Dermis blood vessel endothelial cell (primary cell): ENCODE results near the gene GART. TPM values are rescaled to one million over a fixed set of nuclear protein-coding genes. Genes with fewer than 3 reads are reported as not detected.

Experiments used
- DNase-seq: peaks from one replicate; pipeline ENCODE4 v3.0.0; 2010
- total RNA-seq: library from RNA; depleted of rRNA; stranded (reverse); fragments of >200 nt; gene quantifications from 2 replicates; pipeline ENCODE4 v1.2.3, GENCODE V29; 2014

GART gene
- total RNA-seq, 1 donor from 2014 or later = 89.0 TPM

DNA sequence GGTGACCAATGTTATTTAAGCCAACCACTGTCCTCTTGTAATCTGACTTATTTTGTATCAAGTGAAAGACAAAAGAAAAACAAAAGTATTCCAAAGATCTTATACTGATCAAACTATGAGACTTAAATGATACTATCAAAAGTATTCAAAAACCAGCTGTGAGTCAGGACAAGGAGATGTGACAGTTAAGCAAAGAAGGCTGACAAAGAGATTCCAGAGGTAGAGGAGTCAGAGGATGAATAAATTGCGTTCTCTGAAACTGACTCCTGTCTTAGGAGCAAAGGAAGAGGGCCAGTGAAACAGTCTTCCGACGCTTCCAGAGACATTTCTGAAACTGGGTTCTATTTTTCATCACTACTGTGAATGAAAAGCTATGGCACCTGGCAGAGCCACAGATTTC, 83.1 kb downstream of the GART start:
- no peak for DNase-seq

DNA sequence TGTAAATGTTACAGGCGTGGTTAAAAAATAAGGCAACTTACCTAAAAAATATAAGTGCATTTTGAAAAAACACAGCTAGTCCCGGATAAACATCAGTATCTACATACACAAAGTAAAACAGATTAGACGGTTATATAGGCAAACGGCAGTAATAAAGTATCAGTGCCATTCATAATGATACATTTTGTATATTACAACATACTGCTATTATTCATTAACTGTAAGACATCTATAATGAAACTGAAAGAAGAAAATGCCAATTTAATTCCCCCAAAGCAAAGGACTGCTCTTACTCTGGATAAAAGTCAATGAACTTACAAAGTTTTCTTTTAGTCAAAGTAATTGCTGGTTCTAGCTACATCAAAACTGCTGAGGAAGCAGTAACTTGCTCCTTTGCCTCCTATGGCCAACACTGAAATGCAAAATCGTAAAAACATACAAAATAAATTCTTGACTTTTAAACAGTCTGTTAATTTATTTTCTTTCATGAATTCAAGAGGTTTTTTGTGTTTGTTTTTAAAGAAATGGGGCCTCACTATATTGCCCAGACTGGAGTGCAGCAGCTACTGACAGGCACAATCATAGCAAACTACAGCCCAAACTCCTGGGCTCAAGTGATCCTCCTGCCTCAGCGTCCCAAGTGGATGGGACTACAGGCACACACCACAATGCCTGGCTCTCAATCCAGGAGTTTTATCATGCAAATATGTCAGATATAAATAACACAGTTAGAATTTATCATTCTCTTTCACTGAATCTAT, 86.1 kb downstream of the GART start:
- DNase-seq = no peak

Other genes starting within 250 kb of the GART start
- 22.3 and 40.3 TPM in 2 replicates for gene IFNAR1, start 217.1 kb downstream of the GART start, total RNA-seq
- 51.3 and 64.2 TPM in 2 replicates for gene IFNGR2, start 138.7 kb downstream of the GART start, total RNA-seq
- gene TMEM50B, start 62.1 kb downstream of the GART start, total RNA-seq = 24.5 and 32.0 TPM in 2 replicates
- gene DNAJC28, start 50.4 kb downstream of the GART start, total RNA-seq = 1.9 and 2.6 TPM in 2 replicates
- gene SON, start 921 bp upstream of the GART start, total RNA-seq = 180 and 275 TPM in 2 replicates
- 9.2 and 18.6 TPM in 2 replicates for gene DONSON, start 46.6 kb upstream of the GART start, total RNA-seq
- 31.8 and 38.7 TPM in 2 replicates for gene CRYZL1, start 99.6 kb upstream of the GART start, total RNA-seq
- 57.3 and 94.0 TPM in 2 replicates for gene ITSN1, start 100.4 kb upstream of the GART start, total RNA-seq